Measurements from ENCODE around the gene DDX19B.
"Not testable (repeated sequence)": the region's sequence is repeated elsewhere in the genome, so short reads cannot be mapped to it uniquely, and the experiment has no call there.

Gene DDX19B

GRCh38 chr16:70298988-70299938 lies at the start of gene DDX19B:
DDX19B (plus strand) TSS chr16:70299186; CDS start chr16:70299298, 112 bp downstream.
- no peak for FAIRE-seq

- FAIRE-seq = not testable (repeated sequence)
Observed at GRCh38 chr16:70249697-70250096, 49.3 kb upstream of the DDX19B start.

GRCh38 chr16:70250748-70251628 lies 48.0 kb upstream of the DDX19B start:
- no peak for FAIRE-seq

DNA sequence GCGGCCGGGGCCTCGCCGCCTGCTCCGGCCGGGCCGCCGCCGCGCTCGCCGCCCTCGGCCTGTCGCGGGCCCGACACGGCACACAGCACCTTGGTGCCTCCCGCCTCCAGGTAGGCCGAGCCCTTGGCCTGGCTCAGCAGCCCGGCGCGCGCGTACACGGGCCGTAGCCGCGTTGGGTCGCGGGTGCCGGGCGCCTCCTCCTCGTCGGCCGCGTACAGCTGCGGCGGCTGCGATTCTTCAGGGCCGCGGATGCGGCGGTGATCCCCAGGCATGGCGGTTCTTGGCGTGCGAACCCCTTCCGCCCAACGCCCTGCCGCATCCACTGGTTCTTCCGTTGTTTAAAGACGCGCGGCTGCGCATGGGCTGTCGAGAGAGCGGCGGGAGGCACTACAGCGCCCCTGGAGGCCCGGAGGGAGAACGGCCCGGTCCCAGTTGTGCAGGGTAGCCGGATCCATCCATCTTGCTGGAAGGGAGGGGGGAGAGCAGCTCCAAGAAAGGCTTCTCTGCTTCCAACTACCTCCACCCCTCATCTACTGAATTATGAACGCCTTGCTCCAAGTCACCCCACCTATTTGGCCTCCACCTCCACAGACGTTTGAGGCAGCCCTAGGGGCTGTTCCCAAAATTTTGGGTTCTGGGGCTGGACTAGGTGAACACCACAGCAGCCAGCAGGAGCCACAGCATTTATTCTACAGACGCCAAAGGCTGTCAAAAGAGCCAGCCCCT lies 47.2 kb upstream of the DDX19B start, which contains the start of gene EXOSC6:
TSS of gene EXOSC6 (minus strand) at position 312 of the 726 bp plus-strand sequence. CDS start at position 272, 40 bp downstream.
- FAIRE-seq = no peak

- FAIRE-seq = no peak
Observed at GRCh38 chr16:70252355-70252988, 46.5 kb upstream of the DDX19B start.

DNA sequence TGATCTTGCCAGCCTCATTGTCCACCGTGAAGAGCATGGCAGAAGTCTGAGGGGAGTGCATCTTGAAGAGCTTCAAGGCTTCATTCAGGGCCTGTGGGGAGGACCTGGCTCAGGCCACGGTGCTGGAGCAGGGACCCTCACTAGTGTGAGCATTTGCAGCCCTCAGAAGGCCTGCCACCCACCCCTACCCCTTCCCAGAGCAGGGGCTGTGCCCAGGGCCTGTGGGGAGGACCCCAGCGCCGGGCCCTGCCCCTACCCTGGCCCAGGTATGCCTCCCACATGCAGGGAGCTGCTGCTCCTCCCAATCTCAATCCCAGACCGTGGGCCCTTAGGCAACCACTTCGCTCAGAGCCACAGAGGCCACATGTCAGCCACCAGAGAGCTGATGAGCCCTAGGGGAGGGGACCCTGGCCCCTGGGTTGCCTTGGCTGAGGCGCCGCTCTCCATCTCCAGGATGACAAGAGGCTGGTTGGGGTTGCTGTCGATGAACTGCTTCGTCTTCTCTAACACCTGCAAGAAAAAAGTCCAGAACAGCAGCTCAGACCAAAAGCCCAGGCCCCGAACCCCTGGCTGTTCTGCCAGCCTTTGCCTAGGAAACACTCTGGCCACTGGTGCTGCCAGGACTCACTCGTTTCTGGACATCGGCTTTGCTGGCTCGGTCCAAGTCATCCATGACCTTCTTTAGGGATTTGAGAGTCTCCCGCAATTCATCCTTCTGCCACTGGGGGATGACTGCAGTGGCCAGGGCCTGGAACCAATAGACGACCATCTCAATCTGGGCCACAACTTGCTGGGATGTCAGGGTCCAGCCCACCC lies 45.5 kb upstream of the DDX19B start:
- FAIRE-seq = no peak

GRCh38 chr16:70254180-70254964 lies 44.6 kb upstream of the DDX19B start:
- no peak for FAIRE-seq

DNA sequence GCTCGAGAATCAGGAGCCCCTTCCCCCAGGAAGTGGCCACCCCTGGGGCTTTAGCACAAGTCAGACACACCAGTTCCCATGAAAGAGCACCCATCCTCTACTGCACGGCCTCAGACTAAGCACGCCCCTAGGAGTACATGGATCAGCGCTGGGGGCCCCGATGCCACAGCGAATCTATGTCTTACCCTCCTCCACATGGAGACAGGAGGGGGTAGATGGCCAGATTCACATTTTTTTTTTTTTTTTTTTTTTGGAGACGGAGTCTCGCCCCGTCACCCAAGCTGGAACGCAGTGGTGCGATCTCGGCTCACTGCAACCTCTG lies 44.1 kb upstream of the DDX19B start:
- FAIRE-seq = no peak

DNA sequence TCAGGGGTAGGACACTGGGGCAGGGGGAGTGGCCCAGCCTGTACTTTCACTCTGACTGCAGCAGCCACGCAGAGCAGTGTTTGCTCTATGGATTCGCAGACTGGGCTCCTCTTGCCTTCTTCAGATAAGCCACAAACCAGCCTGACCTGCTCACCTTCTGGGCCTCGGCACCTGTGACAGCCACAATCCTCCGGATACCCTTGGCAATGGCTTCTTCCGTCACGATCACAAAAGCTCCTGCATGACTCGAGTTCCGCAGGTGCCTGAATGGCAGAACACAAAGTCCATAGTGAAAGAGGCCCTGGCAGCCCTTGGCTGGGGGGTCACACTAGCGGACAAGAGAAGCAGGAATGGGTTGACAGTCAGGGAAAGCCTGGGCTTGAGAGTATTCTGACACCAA lies 43.4 kb upstream of the DDX19B start:
- FAIRE-seq = no peak

DNA sequence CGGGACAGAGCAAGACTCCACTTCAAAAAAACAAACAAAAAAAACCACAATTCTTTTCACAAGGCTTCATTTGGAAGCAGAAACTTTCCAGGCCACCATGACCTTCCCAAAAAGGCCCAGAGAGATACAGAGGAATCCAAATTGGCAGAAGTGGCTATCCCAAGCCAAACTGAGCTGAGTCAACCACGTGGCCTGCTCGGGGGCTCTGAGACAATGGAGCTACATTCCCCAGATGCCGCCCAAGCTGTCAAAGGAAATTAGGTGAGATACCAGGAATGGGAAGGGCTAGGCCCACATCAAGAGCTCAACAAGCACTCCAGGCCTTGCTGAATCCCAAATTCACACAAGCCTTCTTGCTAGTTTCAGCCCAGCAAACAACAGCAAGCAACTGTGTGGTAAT lies 41.6 kb upstream of the DDX19B start:
- FAIRE-seq = no peak

GRCh38 chr16:70258065-70258464 lies 40.9 kb upstream of the DDX19B start:
- no peak for FAIRE-seq

DNA sequence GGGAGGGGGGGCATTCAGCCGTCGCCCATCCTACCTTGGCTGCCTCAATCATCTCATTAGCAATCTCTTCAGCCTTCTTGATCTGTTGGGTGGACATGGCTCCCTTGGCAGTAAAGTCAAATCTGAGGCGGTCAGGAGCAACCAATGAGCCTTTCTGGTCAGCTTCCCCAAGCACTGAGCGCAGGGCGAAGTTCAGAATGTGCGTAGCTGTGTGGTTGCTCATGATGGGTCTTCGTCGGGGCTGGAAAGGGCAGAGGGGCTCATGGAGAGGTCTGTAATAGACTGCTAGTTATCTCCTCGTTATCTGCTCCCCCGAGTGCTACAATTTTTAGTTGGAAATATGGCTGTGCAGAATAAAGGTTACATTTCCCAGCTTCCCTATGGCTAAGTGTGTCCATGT lies 40.0 kb upstream of the DDX19B start:
- no peak for FAIRE-seq

DNA sequence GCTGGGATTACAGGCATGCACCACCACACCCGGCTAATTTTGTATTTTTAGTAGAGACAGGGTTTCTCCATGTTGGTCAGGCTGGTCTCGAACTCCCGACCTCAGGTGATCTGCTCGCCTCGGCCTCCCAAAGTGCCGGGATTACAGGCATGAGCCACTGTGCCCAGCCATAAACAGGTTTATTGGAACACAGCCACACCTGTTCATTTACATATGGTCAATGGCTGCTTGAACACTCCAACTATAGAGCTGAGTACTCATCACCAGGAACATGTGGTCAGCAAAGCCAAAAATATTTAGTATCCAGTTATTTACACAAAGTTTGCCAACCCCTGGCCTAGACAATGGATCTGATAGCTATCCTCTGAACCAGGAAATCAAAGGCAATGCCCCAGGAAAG lies 39.1 kb upstream of the DDX19B start:
- FAIRE-seq = not testable (repeated sequence)

GRCh38 chr16:70267516-70267915 lies 31.5 kb upstream of the DDX19B start:
- FAIRE-seq = no peak

- FAIRE-seq = not testable (repeated sequence)
Observed at GRCh38 chr16:70267922-70268321, 31.1 kb upstream of the DDX19B start.

DNA sequence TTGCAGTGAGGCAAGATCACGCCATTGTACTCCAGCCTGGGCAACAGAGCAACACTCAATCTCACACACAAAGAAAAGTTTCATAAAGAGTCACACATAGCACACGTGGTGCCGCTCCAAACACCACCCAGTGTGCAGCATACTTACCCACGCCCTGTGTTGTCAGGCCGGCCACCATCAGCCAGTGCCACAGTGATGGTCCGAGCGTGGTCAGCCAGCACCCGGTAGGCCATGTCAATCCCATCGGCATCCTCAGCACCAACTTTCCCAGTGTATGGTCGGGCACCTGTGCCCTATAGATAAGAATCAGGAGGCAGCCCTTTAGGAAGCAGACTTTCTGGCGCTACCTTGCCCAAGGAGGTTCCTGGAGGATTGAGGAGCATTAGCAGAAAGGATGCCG lies 29.5 kb upstream of the DDX19B start:
- FAIRE-seq = no peak

DNA sequence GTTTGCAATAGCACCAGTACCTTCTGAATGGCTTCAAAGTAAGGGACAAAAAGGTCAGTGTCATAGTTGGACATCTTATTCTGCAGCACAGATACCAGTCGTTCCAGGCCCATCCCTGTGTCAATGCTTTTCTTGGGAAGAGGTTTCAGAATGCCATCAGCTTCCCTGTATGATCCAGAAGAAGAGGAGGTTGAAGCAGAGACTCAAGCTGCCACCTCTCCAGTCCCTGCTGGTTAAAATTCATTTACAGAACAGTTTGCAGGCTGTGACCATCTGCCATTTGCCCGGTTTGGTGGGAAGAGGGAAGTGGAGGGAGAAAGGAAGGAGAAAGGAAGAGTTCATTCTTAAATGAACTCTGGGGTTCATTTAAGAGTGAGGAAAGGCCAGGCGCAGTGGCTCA lies 28.8 kb upstream of the DDX19B start:
- FAIRE-seq = no peak

- FAIRE-seq = no peak
Observed at GRCh38 chr16:70271696-70272095, 27.3 kb upstream of the DDX19B start.

DNA sequence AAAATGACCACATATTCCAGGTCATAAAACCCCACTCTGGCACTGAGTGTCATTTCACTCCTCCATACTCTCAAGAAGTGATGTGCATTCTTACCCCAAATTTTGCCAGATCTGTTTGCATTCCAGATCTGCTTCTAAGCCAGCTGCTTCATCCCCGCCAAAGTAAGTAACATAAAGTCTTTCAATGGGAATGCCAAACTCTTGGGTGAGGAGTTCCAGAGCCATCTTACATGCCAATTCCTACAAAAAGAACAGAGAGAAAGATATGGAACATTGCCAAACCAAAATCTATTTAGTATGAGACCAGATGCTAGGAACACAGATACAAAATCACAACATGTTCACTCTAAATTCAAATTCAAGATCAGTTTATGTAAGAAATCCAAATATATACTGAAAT lies 22.6 kb upstream of the DDX19B start:
- FAIRE-seq = no peak

DNA sequence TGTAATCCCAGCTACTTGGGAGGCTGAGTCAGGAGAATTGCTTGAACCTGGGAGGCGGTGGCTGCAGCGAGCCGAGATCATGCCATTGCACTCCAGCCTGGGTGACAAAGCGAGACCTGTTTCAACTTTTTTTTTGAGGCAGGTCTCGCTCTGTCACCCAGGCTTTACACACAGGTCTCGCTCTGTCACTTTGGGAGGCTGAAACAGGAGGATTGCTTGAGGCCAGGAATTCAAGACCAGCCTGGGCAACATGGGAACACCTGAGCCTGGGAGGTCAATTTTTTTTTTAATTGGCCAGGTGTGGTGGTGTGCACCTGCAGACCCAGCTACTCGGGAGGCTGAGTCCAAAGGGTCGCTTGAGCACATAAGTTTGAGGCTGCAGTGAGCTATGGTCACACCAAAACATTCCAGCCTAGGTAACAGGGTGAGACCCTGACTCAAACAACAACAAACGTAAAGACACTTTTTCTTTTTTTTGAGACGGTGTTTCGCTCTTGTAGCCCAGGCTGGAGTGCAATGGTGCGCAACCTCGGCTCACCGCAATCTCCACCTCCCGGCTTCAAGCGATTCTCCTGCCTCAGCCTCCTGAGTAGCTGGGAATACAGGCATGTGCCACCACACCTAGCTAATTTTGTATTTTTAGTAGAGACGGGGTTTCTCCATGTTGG lies 11.5 kb upstream of the DDX19B start:
- not testable (repeated sequence) for FAIRE-seq
